HEK293T (cell line): Measurements from ENCODE around the gene SLC39A7.

Source experiments
- ARNT ChIP-seq: fragments of 450-650 bp; IDR thresholded peaks from 2 replicates; pipeline ENCODE4 v1.6.1; 2017; ENCODE audit warnings: mild to moderate bottlenecking
- HDGF ChIP-seq: fragments of 450-650 bp; IDR thresholded peaks from 2 replicates; pipeline ENCODE4 v1.6.1; 2017; ENCODE audit warnings: antibody characterized with exemption, borderline replicate concordance
- SUZ12 ChIP-seq: fragments of 450-650 bp; IDR thresholded peaks from 2 replicates; pipeline ENCODE4 v1.6.1; 2016; ENCODE audit warnings: mild to moderate bottlenecking

- TF ChIP-seq ARNT (no peak), SUZ12 (no peak), HDGF (no peak)
These were observed 39.0 kb upstream of the SLC39A7 start for GRCh38 chr6:33161354-33162331.
